Stomach (tissue), 9 donors: ENCODE data around the gene KHK. TPM values are rescaled to one million over a fixed set of nuclear protein-coding genes. Genes with fewer than 3 reads are reported as not detected.

ENCODE experiments used
- DNase-seq, 2 donors: peaks; one replicate each; pipeline versions ENCODE4 v3.0.0 to v3.0.0-alpha.2; 2013 to 2019
- H3K27ac ChIP-seq, 5 donors: fragments of 200-600 bp in 4 of 5; sonication (generic) in 4 of 5; one replicate each; pipeline ENCODE4 v1.5.1; 2013 to 2019; ENCODE audit warnings: mild to moderate bottlenecking in 1 of 5, moderate library complexity in 1 of 5
- H3K27me3 ChIP-seq, 3 donors: fragments of 200-600 bp; sonication (generic); one replicate each; pipeline ENCODE4 v1.5.1; 2017 to 2019; ENCODE audit warnings: mixed run types in 1 of 3
- H3K36me3 ChIP-seq, 4 donors: fragments of 200-600 bp; sonication (generic); 1 replicate in 3 of 4; 2 replicates in 1 of 4; pipeline ENCODE4 v1.5.1; 2016 to 2019
- H3K4me1 ChIP-seq, 4 donors: fragments of 200-600 bp; sonication (generic); one replicate each; pipeline ENCODE4 v1.5.1; 2016 to 2019
- H3K4me3 ChIP-seq, 4 donors: fragments of 200-600 bp; sonication (generic) in 3 of 4; one replicate each; pipeline ENCODE4 v1.5.1; 2016 to 2019; ENCODE audit warnings: mild to moderate bottlenecking in 1 of 4
- H3K9me3 ChIP-seq, 4 donors: fragments of 200-600 bp; sonication (generic); one replicate each; pipeline ENCODE4 v1.5.1; 2016 to 2019
- CTCF ChIP-seq, 7 experiments: fragments of 450-650 bp in 4 of 7; fragments of 200-600 bp in 3 of 7; sonication (generic) in 3 of 7; IDR thresholded peaks; one replicate each; pipeline ENCODE4 v1.5.1; 2016 to 2019; ENCODE audit warnings: antibody characterized with exemption in 7 of 7, control low read depth in 2 of 7, mild to moderate bottlenecking in 1 of 7
- EP300 ChIP-seq: sonication (generic); formaldehyde crosslinking; IDR thresholded peaks from one replicate; pipeline ENCODE4 v1.6.1; 2017; ENCODE audit warnings: antibody characterized with exemption
- POLR2A ChIP-seq, 4 donors: fragments of 450-650 bp; IDR thresholded peaks; one replicate each; pipeline ENCODE4 v1.6.1; 2016; ENCODE audit warnings: antibody characterized with exemption in 4 of 4, control low read depth in 2 of 4, mild to moderate bottlenecking in 1 of 4, moderate library complexity in 1 of 4
- POLR2AphosphoS5 ChIP-seq, 3 donors: sonication (generic); formaldehyde crosslinking; IDR thresholded peaks; one replicate each; pipeline ENCODE4 v1.6.1; 2016; ENCODE audit warnings: antibody characterized with exemption in 3 of 3
- WGBS, 5 donors: extraction: QIAGEN DNeasy Blood & Tissue Kit in 3 of 5; methylation state at CpG; one replicate each; pipeline versions ENCODE4 v1.1.5 to v1.1.7; 2013 to 2018; 5-methylcytosine and 5-hydroxymethylcytosine counted together
- intact Hi-C: fragments of 100-400 bp; cut with DNase I; formaldehyde crosslinking; loops from one replicate; pipeline ENCODE4 v1.15.1; 2023; ENCODE audit warnings: low total_unique reads
- polyA plus RNA-seq, 3 donors: library from polyadenylated mRNA; stranded (reverse); fragments of 200-250 nt; gene quantifications; one replicate each; pipeline ENCODE4 v1.2.3, GENCODE V29; 2013
- total RNA-seq, 5 donors: library from RNA; depleted of rRNA; stranded (reverse); fragments of >200 nt; gene quantifications; one replicate each; pipeline versions ENCODE4 v1.1.0 to v1.2.3, GENCODE V29; 2014 to 2016
- donor health status: healthy with polysubstance abuse.
- donor health status: Bipolar disorder and iron deficiency.
- donor health status: healthy.

Gene KHK
- total and polyA plus RNA-seq, 8 donors = 1.3 to 18.2 (median 3.5) TPM; not detected in 1

DNA sequence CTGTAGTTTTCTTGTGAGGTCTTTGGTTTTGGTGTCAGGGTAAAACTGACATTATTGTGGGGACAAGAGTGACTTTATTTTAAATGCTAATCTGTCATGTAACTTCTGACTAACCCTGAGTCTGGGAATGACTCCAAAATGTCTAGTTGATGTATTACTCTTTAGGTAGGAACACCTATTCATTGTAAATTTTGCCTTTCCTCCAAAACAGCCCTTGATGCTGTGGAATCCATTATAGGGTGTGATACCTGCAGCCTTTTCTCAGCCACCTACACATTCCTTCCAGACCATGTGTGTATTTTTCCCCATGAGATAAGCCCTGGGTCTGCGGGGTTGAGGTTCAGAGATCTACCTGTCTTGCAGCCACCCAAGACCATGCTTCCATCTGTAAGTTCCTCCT is 56.7 kb downstream of the KHK start:
- intact Hi-C loops = no loop called here
- TF ChIP-seq CTCF (IDR thresholded peaks at IDR 0.05) (no peak), POLR2A (IDR thresholded peaks at IDR 0.05) (no peak), EP300 (no peak), POLR2AphosphoS5 (IDR thresholded peaks at IDR 0.05) (no peak)
- Histone ChIP-seq H3K9me3 (no peaks in the 10 kb centered on the region), H3K36me3 (no peaks in the 10 kb centered on the region), H3K27ac (no peak overlapping the region), H3K4me3 (no peak overlapping the region), H3K4me1 (no peaks in the 10 kb centered on the region), H3K27me3 (peaks cover 0 to 4% (median 0%) of the 10 kb centered on the region in 3 donors)
- WGBS, 5 donors = 17 to 56% (median 27%) methylated on average over 1 of the region's 1 CpG
- DNase-seq = no peak

DNA sequence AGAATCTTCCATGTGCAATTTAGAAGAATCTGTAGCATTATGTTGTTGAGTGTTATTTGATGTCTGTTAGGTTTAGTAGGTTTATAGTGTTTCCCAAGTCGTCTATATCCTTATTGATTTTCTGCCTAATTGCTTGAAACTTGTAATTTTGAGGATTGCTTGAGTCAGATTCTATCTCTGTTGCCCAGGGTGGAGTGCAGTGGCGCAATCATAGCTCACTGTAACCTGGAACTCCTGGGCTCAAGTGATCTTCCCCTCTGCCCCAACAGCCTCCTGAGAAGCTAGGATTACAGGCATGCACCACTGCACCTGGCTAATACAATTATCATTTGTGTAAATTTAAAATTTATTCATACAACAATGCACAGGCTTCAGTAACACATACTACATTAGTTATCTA is 59.1 kb downstream of the KHK start:
- no peaks in the 10 kb centered on the region for H3K36me3 ChIP-seq
- H3K27me3 ChIP-seq = peaks cover 0 to 23% (median 0%) of the 10 kb centered on the region in 3 donors
- 72 to 90% (median 74%) methylated on average over 2 of the region's 2 CpGs for WGBS, 5 donors
- TF ChIP-seq CTCF (IDR thresholded peaks at IDR 0.05) (no peak), POLR2AphosphoS5 (IDR thresholded peaks at IDR 0.05) (no peak), POLR2A (IDR thresholded peaks at IDR 0.05) (no peak), EP300 (no peak)
- H3K9me3 ChIP-seq = no peaks in the 10 kb centered on the region
- H3K4me3 ChIP-seq = no peak overlapping the region
- intact Hi-C loops = no loop called here
- H3K4me1 ChIP-seq = no peaks in the 10 kb centered on the region
- DNase-seq = no peak
- no peak overlapping the region for H3K27ac ChIP-seq

- H3K36me3 ChIP-seq = no peaks in the 10 kb centered on the region
- H3K4me1 ChIP-seq = no peaks in the 10 kb centered on the region
- DNase-seq = no peak
- no peak overlapping the region for H3K4me3 ChIP-seq
- TF ChIP-seq POLR2A (IDR thresholded peaks at IDR 0.05) = no peak
- no peak for TF ChIP-seq POLR2AphosphoS5 (IDR thresholded peaks at IDR 0.05)
- TF ChIP-seq EP300 = no peak
- TF ChIP-seq CTCF (IDR thresholded peaks at IDR 0.05) = no peak
- H3K27me3 ChIP-seq = peaks cover 0 to 23% (median 0%) of the 10 kb centered on the region in 3 donors
- intact Hi-C loops = no loop called here
- no peak overlapping the region for H3K27ac ChIP-seq
- H3K9me3 ChIP-seq = no peaks in the 10 kb centered on the region
- 85 to 92% (median 91%) methylated on average over 8 of the region's 8 CpGs for WGBS, 5 donors
Observed at GRCh38 chr2:27147935-27148334, 61.4 kb downstream of the KHK start.

GRCh38 chr2:27148801-27149439 is 62.3 kb downstream of the KHK start, which contains the start of gene TCF23:
Gene TCF23 (plus strand): TSS chr2:27149004. CDS start chr2:27149134, 130 bp downstream.
- peak in 1 of 2 donors; percentile 76 for DNase-seq
- Histone ChIP-seq H3K27me3 (peaks cover 0 to 23% (median 0%) of the 10 kb centered on the region in 3 donors), H3K4me3 (no peak within 1 kb of the TSS), H3K27ac (no peak within 1 kb of the TSS), H3K9me3 (no peaks in the 10 kb centered on the region), H3K4me1 (no peaks in the 10 kb centered on the region), H3K36me3 (no peaks in the 10 kb centered on the region)
- no peak for TF ChIP-seq POLR2A (IDR thresholded peaks at IDR 0.05)
- no peak for TF ChIP-seq EP300
- no peak for TF ChIP-seq POLR2AphosphoS5 (IDR thresholded peaks at IDR 0.05)
- no peak for TF ChIP-seq CTCF (IDR thresholded peaks at IDR 0.05)
- 60 to 68% (median 65%) methylated on average over 5 to 12 of the region's 12 CpGs for WGBS, 5 donors
- intact Hi-C loops = no loop called here
